SU-DHL-6 (cell line): Measurements from ENCODE around the gene FUNDC2.

ENCODE experiments used
- EZH2phosphoT487 ChIP-seq: fragments of 200-600 bp; sonication (generic), shearing (Covaris generic); conservative IDR thresholded peaks from 2 replicates; pipeline ENCODE4 v1.6.1; 2018; ENCODE audit warnings: mild to moderate bottlenecking, antibody characterized with exemption, low read length, moderate library complexity, mixed read lengths
- TF ChIP-seq, protein P1 (sequence below): fragments of 200-600 bp; sonication (generic); IDR thresholded peaks from one replicate; pipeline ENCODE4 v1.5.1; 2017; ENCODE audit warnings: antibody characterized with exemption, mild to moderate bottlenecking, low read length, moderate library complexity; ENCODE audit not compliant: insufficient read depth, poor library complexity, severe bottlenecking

DNA sequence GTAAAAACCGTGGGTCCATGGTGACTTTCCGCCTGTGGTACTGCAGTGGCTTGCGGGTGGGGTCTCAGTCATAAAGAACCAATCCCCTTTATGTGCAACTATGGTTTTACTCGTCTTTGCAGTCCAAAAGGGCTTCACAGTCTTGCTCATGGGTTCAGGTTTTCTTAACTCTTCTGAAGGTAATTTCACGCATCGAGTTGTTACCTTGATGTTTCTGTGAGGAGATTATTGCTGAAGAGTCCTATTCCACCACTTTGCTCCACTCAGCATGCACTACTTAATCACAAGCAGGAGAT, 45.6 kb upstream of the FUNDC2 start:
- TF ChIP-seq, protein P1, sequence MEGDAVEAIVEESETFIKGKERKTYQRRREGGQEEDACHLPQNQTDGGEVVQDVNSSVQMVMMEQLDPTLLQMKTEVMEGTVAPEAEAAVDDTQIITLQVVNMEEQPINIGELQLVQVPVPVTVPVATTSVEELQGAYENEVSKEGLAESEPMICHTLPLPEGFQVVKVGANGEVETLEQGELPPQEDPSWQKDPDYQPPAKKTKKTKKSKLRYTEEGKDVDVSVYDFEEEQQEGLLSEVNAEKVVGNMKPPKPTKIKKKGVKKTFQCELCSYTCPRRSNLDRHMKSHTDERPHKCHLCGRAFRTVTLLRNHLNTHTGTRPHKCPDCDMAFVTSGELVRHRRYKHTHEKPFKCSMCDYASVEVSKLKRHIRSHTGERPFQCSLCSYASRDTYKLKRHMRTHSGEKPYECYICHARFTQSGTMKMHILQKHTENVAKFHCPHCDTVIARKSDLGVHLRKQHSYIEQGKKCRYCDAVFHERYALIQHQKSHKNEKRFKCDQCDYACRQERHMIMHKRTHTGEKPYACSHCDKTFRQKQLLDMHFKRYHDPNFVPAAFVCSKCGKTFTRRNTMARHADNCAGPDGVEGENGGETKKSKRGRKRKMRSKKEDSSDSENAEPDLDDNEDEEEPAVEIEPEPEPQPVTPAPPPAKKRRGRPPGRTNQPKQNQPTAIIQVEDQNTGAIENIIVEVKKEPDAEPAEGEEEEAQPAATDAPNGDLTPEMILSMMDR = no peak
- no peak for TF ChIP-seq EZH2phosphoT487
